SK-N-SH (cell line): Measurements from ENCODE around the gene CAMK4. TPM values are rescaled to one million over a fixed set of nuclear protein-coding genes. Genes with fewer than 3 reads are reported as not detected.

Experiments
- CTCF ChIA-PET: fragments of 300-600, 350-600 bp; formaldehyde crosslinking; extraction: SDS; loops from one replicate; lab custom pipeline; 2021; lab: Yijun Ruan, JAX
- POLR2A ChIA-PET: fragments of 350-600 bp; sonication (Branson Sonifier 250); formaldehyde crosslinking; extraction: SDS; loops from one replicate; lab custom pipeline; 2020; ENCODE audit warnings: antibody characterized with exemption, inconsistent platforms; lab: Yijun Ruan, JAX
- DNase-seq: peaks from one replicate; pipeline ENCODE4 v3.0.0; 2012
- H2AFZ ChIP-seq: fragments of 200-600 bp; sonication (generic); 2 replicates; pipeline ENCODE4 v1.8.1; 2016; ENCODE audit warnings: antibody characterized with exemption, mild to moderate bottlenecking, low read depth
- H3F3A ChIP-seq: fragments of 200-600 bp; sonication (generic); replicated peaks from 2 replicates; pipeline ENCODE3; 2016; ENCODE audit warnings: antibody characterized with exemption, mild to moderate bottlenecking; ENCODE audit not compliant: insufficient read depth
- H3K27ac ChIP-seq, 2 experiments: fragments of 200-500 bp in 1 of 2; fragments of 200-600 bp in 1 of 2; sonication (Bioruptor generic) in 1 of 2; sonication (generic), shearing (Covaris generic) in 1 of 2; 2 replicates each; pipeline versions ENCODE4 v1.5.1 to v1.6.1; 2014 to 2016; ENCODE audit warnings: low read depth in 2 of 2, inconsistent platforms in 1 of 2, low read length in 1 of 2, mild to moderate bottlenecking in 1 of 2, mixed read lengths in 1 of 2
- H3K27me3 ChIP-seq: fragments of 200-600 bp; sonication (generic), shearing (Covaris generic); 2 replicates; pipeline ENCODE4 v1.6.1; 2016; ENCODE audit warnings: mixed run types; ENCODE audit not compliant: insufficient read depth
- H3K36me3 ChIP-seq, 2 experiments: fragments of 200-500 bp in 1 of 2; fragments of 200-600 bp in 1 of 2; sonication (Bioruptor generic) in 1 of 2; sonication (generic) in 1 of 2; replicated peaks in 1 of 2; 2 replicates each; pipeline versions ENCODE3 to v1.5.1; 2014 to 2016; ENCODE audit warnings: low read length in 1 of 2, mild to moderate bottlenecking in 1 of 2; ENCODE audit not compliant: insufficient read depth in 2 of 2, control insufficient read depth in 1 of 2
- H3K4me1 ChIP-seq, 2 experiments: fragments of 200-500 bp in 1 of 2; fragments of 200-600 bp in 1 of 2; sonication (Bioruptor generic) in 1 of 2; sonication (generic), shearing (Covaris generic) in 1 of 2; 2 replicates each; pipeline versions ENCODE4 v1.5.1 to v1.6.1; 2014 to 2016; ENCODE audit warnings: low read depth in 1 of 2, low read length in 1 of 2, mixed run types in 1 of 2; ENCODE audit not compliant: insufficient read depth in 2 of 2, control insufficient read depth in 1 of 2
- H3K4me2 ChIP-seq: fragments of 200-600 bp; sonication (generic), shearing (Covaris generic); 2 replicates; pipeline ENCODE4 v1.6.1; 2017; ENCODE audit warnings: mixed run types
- H3K4me3 ChIP-seq, 2 experiments: fragments of 200-500 bp in 1 of 2; fragments of 200-600 bp in 1 of 2; sonication (Bioruptor generic) in 1 of 2; sonication (generic), shearing (Covaris generic) in 1 of 2; 2 replicates each; pipeline versions ENCODE4 v1.5.1 to v1.8.1; 2014 to 2016; ENCODE audit warnings: low read depth in 2 of 2, inconsistent platforms in 1 of 2, low read length in 1 of 2, mild to moderate bottlenecking in 1 of 2, mixed read lengths in 1 of 2, moderate library complexity in 1 of 2
- H3K79me2 ChIP-seq: fragments of 200-600 bp; sonication (generic); 2 replicates; pipeline ENCODE4 v1.8.1; 2017; ENCODE audit warnings: mild to moderate bottlenecking; ENCODE audit not compliant: insufficient read depth
- H3K9ac ChIP-seq: fragments of 200-600 bp; sonication (generic); 2 replicates; pipeline ENCODE4 v1.6.1; 2017; ENCODE audit warnings: mixed run types
- H3K9me2 ChIP-seq: fragments of 200-600 bp; sonication (generic); 2 replicates; pipeline ENCODE4 v1.6.1; 2017; ENCODE audit warnings: mixed run types
- H3K9me3 ChIP-seq: fragments of 200-600 bp; sonication (generic); 2 replicates; pipeline ENCODE4 v1.6.1; 2017; ENCODE audit warnings: mixed run types, mild to moderate bottlenecking, moderate library complexity
- H4K20me1 ChIP-seq: fragments of 200-600 bp; sonication (generic); 2 replicates; pipeline ENCODE4 v1.6.1; 2017; ENCODE audit warnings: mild to moderate bottlenecking, mixed run types; ENCODE audit not compliant: insufficient read depth
- CHD2 ChIP-seq: fragments of 150-350 bp; IDR thresholded peaks from 2 replicates; pipeline ENCODE4 v1.6.1; 2018; ENCODE audit warnings: low read length; ENCODE audit not compliant: partially characterized antibody
- ELF1 ChIP-seq: IDR thresholded peaks from 2 replicates; pipeline ENCODE4 v1.4.0; 2012
- EZH2phosphoT487 ChIP-seq: fragments of 200-600 bp; sonication (generic); IDR thresholded peaks from 2 replicates; pipeline ENCODE4 v1.6.1; 2017; ENCODE audit warnings: low read depth, mixed run types, mild to moderate bottlenecking, antibody characterized with exemption, moderate library complexity, borderline replicate concordance
- FOSL2 ChIP-seq: IDR thresholded peaks from 2 replicates; pipeline ENCODE4 v1.4.0; 2012; ENCODE audit warnings: low read depth, mild to moderate bottlenecking, moderate library complexity, borderline replicate concordance
- FOXJ3 ChIP-seq: sonication (generic); formaldehyde crosslinking; IDR thresholded peaks from 2 replicates; pipeline ENCODE4 v1.5.1; 2020; ENCODE audit warnings: mild to moderate bottlenecking, missing genetic modification reagents
- GABPA ChIP-seq: IDR thresholded peaks from 2 replicates; pipeline ENCODE4 v1.4.0; 2012; ENCODE audit warnings: low read depth, mild to moderate bottlenecking
- GATA2 ChIP-seq: sonication (generic); formaldehyde crosslinking; IDR thresholded peaks from 2 replicates; pipeline ENCODE4 v1.5.0; 2020; ENCODE audit warnings: mild to moderate bottlenecking, missing genetic modification reagents
- NFIC ChIP-seq: IDR thresholded peaks from 2 replicates; pipeline ENCODE4 v1.4.0; 2012; ENCODE audit warnings: borderline replicate concordance
- POLR2AphosphoS5 ChIP-seq: IDR thresholded peaks from 2 replicates; pipeline ENCODE4 v1.6.1; 2012; ENCODE audit warnings: low read depth, low read length
- RCOR1 ChIP-seq: fragments of 150-350 bp; IDR thresholded peaks from 2 replicates; pipeline ENCODE4 v1.6.1; 2017; ENCODE audit warnings: antibody characterized with exemption, low read length
- RFX5 ChIP-seq: IDR thresholded peaks from 2 replicates; pipeline ENCODE4 v1.6.1; 2012; ENCODE audit warnings: mild to moderate bottlenecking, improper control_type of control experiment, low read length
- RXRA ChIP-seq: IDR thresholded peaks from 2 replicates; pipeline ENCODE4 v1.4.0; 2012; ENCODE audit warnings: low read depth, mild to moderate bottlenecking, borderline replicate concordance
- SMC3 ChIP-seq: IDR thresholded peaks from 2 replicates; pipeline ENCODE4 v1.6.1; 2012; ENCODE audit warnings: low read depth, low read length, improper control_type of control experiment
- TAF1 ChIP-seq: IDR thresholded peaks from 2 replicates; pipeline ENCODE4 v1.6.1; 2012; ENCODE audit warnings: low read depth, mild to moderate bottlenecking, low read length, moderate library complexity, borderline replicate concordance
- YY1 ChIP-seq: IDR thresholded peaks from 2 replicates; pipeline ENCODE4 v1.4.0; 2012; ENCODE audit warnings: low read depth, mild to moderate bottlenecking
- WGBS: methylation state at CpG from one replicate; pipeline ENCODE4 v1.1.6; 2017; ENCODE audit warnings: low lambda C conversion rate; 5-methylcytosine and 5-hydroxymethylcytosine counted together
- polyA plus RNA-seq, 3 experiments: library from polyadenylated mRNA; depleted of rRNA; stranded (reverse); fragments of >200 nt; gene quantifications; 2 replicates each; pipeline ENCODE4 v1.2.3, GENCODE V29; 2012
- TF ChIP-seq, protein P1 (sequence below): fragments of 150-350 bp; IDR thresholded peaks from 2 replicates; pipeline ENCODE4 v1.6.1; 2016; ENCODE audit warnings: mild to moderate bottlenecking, low read depth, low read length
- TF ChIP-seq, protein P2 (sequence below): IDR thresholded peaks from 2 replicates; pipeline ENCODE4 v1.4.0; 2012; ENCODE audit warnings: low read depth, borderline replicate concordance
- TF ChIP-seq, protein P3 (sequence below): fragments of 150-350 bp; IDR thresholded peaks from 2 replicates; pipeline ENCODE4 v1.6.1; 2017; ENCODE audit warnings: antibody characterized with exemption, low read length, low read depth, borderline replicate concordance
- TF ChIP-seq, protein P4 (sequence below): IDR thresholded peaks from 2 replicates; pipeline ENCODE4 v1.6.1; 2012; ENCODE audit warnings: mild to moderate bottlenecking, low read depth, low read length, moderate library complexity
- TF ChIP-seq, protein P5 (sequence below): fragments of 200-600 bp; sonication (generic); IDR thresholded peaks from 2 replicates; pipeline ENCODE4 v1.6.1; 2017; ENCODE audit warnings: antibody characterized with exemption, mild to moderate bottlenecking, moderate library complexity

CAMK4 gene
- polyA plus RNA-seq, 1 of the 3 experiments (the other 2 are of a cell fraction), result 4.1 TPM

DNA sequence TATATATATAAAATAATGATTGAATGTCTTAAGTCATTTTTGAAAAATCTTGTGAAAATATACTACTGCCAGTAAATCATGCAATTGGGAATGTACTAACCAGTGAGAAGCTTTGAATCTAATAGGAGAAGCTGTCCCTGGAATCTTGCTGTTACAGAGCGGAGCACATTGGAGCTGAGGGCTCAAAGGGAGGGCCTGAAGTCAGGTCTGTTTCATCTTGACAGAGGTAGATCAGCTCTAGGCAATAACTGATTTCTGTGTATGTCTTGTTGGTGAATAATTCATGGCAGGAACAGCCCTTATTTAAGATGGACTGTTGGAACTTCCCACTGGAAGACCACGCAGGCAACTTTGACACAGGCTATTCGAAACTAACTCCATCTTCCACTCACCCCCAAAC is 17.5 kb downstream of the CAMK4 start:
- Histone ChIP-seq H3F3A (no peaks in the 10 kb centered on the region), H2AFZ (no peak overlapping the region), H3K79me2 (no peaks in the 10 kb centered on the region), H3K4me1 (peaks cover 0 to 6% of the 10 kb centered on the region in 2 experiments; a peak in 1 of 4 replicates), H3K9me2 (no peaks in the 10 kb centered on the region), H4K20me1 (no peaks in the 10 kb centered on the region), H3K4me2 (no peak overlapping the region), H3K4me3 (no peak overlapping the region), H3K9me3 (no peaks in the 10 kb centered on the region), H3K36me3 (no peaks in the 10 kb centered on the region), H3K9ac (no peak overlapping the region), H3K27ac (no peak overlapping the region), H3K27me3 (no peaks in the 10 kb centered on the region)
- TF ChIP-seq EZH2phosphoT487 (no peak), GATA2 (CRISPR knock-in tag) (no peak), FOXJ3 (CRISPR knock-in tag) (no peak), NFIC (no peak), RFX5 (no peak), CHD2 (no peak), SMC3 (no peak), YY1 (no peak), GABPA (no peak), FOSL2 (no peak), POLR2AphosphoS5 (no peak), TAF1 (no peak), RXRA (no peak), ELF1 (no peak), RCOR1 (no peak)
- TF ChIP-seq, protein P1, sequence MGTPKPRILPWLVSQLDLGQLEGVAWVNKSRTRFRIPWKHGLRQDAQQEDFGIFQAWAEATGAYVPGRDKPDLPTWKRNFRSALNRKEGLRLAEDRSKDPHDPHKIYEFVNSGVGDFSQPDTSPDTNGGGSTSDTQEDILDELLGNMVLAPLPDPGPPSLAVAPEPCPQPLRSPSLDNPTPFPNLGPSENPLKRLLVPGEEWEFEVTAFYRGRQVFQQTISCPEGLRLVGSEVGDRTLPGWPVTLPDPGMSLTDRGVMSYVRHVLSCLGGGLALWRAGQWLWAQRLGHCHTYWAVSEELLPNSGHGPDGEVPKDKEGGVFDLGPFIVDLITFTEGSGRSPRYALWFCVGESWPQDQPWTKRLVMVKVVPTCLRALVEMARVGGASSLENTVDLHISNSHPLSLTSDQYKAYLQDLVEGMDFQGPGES, result no peak
- TF ChIP-seq, protein P2, sequence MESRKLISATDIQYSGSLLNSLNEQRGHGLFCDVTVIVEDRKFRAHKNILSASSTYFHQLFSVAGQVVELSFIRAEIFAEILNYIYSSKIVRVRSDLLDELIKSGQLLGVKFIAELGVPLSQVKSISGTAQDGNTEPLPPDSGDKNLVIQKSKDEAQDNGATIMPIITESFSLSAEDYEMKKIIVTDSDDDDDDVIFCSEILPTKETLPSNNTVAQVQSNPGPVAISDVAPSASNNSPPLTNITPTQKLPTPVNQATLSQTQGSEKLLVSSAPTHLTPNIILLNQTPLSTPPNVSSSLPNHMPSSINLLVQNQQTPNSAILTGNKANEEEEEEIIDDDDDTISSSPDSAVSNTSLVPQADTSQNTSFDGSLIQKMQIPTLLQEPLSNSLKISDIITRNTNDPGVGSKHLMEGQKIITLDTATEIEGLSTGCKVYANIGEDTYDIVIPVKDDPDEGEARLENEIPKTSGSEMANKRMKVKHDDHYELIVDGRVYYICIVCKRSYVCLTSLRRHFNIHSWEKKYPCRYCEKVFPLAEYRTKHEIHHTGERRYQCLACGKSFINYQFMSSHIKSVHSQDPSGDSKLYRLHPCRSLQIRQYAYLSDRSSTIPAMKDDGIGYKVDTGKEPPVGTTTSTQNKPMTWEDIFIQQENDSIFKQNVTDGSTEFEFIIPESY, result no peak
- TF ChIP-seq, protein P3, sequence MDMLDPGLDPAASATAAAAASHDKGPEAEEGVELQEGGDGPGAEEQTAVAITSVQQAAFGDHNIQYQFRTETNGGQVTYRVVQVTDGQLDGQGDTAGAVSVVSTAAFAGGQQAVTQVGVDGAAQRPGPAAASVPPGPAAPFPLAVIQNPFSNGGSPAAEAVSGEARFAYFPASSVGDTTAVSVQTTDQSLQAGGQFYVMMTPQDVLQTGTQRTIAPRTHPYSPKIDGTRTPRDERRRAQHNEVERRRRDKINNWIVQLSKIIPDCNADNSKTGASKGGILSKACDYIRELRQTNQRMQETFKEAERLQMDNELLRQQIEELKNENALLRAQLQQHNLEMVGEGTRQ, result no peak
- TF ChIP-seq, protein P4, sequence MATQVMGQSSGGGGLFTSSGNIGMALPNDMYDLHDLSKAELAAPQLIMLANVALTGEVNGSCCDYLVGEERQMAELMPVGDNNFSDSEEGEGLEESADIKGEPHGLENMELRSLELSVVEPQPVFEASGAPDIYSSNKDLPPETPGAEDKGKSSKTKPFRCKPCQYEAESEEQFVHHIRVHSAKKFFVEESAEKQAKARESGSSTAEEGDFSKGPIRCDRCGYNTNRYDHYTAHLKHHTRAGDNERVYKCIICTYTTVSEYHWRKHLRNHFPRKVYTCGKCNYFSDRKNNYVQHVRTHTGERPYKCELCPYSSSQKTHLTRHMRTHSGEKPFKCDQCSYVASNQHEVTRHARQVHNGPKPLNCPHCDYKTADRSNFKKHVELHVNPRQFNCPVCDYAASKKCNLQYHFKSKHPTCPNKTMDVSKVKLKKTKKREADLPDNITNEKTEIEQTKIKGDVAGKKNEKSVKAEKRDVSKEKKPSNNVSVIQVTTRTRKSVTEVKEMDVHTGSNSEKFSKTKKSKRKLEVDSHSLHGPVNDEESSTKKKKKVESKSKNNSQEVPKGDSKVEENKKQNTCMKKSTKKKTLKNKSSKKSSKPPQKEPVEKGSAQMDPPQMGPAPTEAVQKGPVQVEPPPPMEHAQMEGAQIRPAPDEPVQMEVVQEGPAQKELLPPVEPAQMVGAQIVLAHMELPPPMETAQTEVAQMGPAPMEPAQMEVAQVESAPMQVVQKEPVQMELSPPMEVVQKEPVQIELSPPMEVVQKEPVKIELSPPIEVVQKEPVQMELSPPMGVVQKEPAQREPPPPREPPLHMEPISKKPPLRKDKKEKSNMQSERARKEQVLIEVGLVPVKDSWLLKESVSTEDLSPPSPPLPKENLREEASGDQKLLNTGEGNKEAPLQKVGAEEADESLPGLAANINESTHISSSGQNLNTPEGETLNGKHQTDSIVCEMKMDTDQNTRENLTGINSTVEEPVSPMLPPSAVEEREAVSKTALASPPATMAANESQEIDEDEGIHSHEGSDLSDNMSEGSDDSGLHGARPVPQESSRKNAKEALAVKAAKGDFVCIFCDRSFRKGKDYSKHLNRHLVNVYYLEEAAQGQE, result no peak
- TF ChIP-seq, protein P5, sequence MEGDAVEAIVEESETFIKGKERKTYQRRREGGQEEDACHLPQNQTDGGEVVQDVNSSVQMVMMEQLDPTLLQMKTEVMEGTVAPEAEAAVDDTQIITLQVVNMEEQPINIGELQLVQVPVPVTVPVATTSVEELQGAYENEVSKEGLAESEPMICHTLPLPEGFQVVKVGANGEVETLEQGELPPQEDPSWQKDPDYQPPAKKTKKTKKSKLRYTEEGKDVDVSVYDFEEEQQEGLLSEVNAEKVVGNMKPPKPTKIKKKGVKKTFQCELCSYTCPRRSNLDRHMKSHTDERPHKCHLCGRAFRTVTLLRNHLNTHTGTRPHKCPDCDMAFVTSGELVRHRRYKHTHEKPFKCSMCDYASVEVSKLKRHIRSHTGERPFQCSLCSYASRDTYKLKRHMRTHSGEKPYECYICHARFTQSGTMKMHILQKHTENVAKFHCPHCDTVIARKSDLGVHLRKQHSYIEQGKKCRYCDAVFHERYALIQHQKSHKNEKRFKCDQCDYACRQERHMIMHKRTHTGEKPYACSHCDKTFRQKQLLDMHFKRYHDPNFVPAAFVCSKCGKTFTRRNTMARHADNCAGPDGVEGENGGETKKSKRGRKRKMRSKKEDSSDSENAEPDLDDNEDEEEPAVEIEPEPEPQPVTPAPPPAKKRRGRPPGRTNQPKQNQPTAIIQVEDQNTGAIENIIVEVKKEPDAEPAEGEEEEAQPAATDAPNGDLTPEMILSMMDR, result no peak
- DNase-seq, result no peak
- 85% methylated on average over 3 of the region's 3 CpGs for WGBS
- CTCF ChIA-PET, result interaction anchor here (1.2 kb wide), 1 partner anchor 38 kb away, joined by 3 read pairs; no protein-coding TSS in a partner anchor
- POLR2A ChIA-PET, result no interaction called here
